Activated CD4-positive, alpha-beta memory T cell treated with anti-CD3 and anti-CD28 coated beads, Interleukin-2, amount 10 ng/mL, durations not matched to agents 7 days and 5 days (primary cell): ENCODE measurements around the gene COPG1. TPM values are rescaled to one million over a fixed set of nuclear protein-coding genes. Genes with fewer than 3 reads are reported as not detected.

ENCODE experiments used
- CTCF ChIA-PET: fragments of 350-600 bp; sonication (Branson Sonifier 250); formaldehyde crosslinking; loops from one replicate; lab custom pipeline; 2021; ENCODE audit warnings: antibody characterized with exemption, inconsistent platforms; lab: Charles Lee
- POLR2A ChIA-PET: fragments of 350-600 bp; sonication (Branson Sonifier 250); formaldehyde crosslinking; loops from one replicate; lab custom pipeline; 2021; ENCODE audit warnings: antibody characterized with exemption; lab: Charles Lee
- DNase-seq: peaks from one replicate; pipeline ENCODE4 v3.0.0-alpha.2; 2020
- H3K27ac Mint-ChIP-seq: one replicate; pipeline ENCODE4 v1.8.0; 2021; ENCODE audit warnings: mild to moderate bottlenecking, mixed read lengths
- H3K27me3 Mint-ChIP-seq: one replicate; pipeline ENCODE4 v1.8.0; 2021; ENCODE audit warnings: mixed read lengths
- H3K36me3 Mint-ChIP-seq: one replicate; pipeline ENCODE4 v1.8.0; 2021; ENCODE audit warnings: low read depth, mixed read lengths
- H3K4me1 Mint-ChIP-seq: one replicate; pipeline ENCODE4 v1.8.0; 2021; ENCODE audit warnings: mixed read lengths
- H3K4me3 Mint-ChIP-seq: one replicate; pipeline ENCODE4 v1.8.0; 2021; ENCODE audit warnings: mild to moderate bottlenecking, mixed read lengths
- H3K9me3 Mint-ChIP-seq: one replicate; pipeline ENCODE4 v1.8.0; 2021; ENCODE audit warnings: mixed read lengths
- total RNA-seq, 2 experiments: library from RNA; stranded (reverse); gene quantifications; one replicate each; pipeline ENCODE4 v1.2.3, GENCODE V29; 2021

The COPG1 gene
- total RNA-seq, 2 experiments from 2014 or later, result 157 TPM

GRCh38 chr3:129317014-129317771 is 67.8 kb downstream of the COPG1 start:
- peak overlapping the region; percentile 64 for H3K4me3 Mint-ChIP-seq
- H3K27me3 Mint-ChIP-seq, result no peaks in the 10 kb centered on the region
- peaks cover 19% of the 10 kb centered on the region for H3K36me3 Mint-ChIP-seq
- H3K9me3 Mint-ChIP-seq, result no peaks in the 10 kb centered on the region
- CTCF ChIA-PET, result interaction anchor here (0.9 to 2.4 kb wide), 19 partner anchors 7 to 347 kb away, joined by 3 to 17 read pairs (median 6); partner anchors contain the start of genes COPG1 and HMCES
- H3K27ac Mint-ChIP-seq, result peak overlapping the region; percentile 21
- POLR2A ChIA-PET, result interaction anchor here (0.5 to 8.4 kb wide), 44 partner anchors 10 to 1205 kb away, joined by 3 to 197 read pairs (median 8); partner anchors contain the start of genes ACAD9, CFAP92, CNBP and COPG1
- no peak for DNase-seq
- H3K4me1 Mint-ChIP-seq, result peaks cover 29% of the 10 kb centered on the region

GRCh38 chr3:129317848-129318247 is 68.4 kb downstream of the COPG1 start:
- peaks cover 23% of the 10 kb centered on the region for H3K4me1 Mint-ChIP-seq
- no peak overlapping the region for H3K27ac Mint-ChIP-seq
- ChIA-PET POLR2A (interaction anchor here (1.0 to 8.4 kb wide), 5 partner anchors 9 to 292 kb away, joined by 3 to 197 read pairs (median 23); partner anchors contain the start of genes COPG1 and HMCES), CTCF (interaction anchor here (0.5 to 0.9 kb wide), 2 partner anchors 10 to 105 kb away, joined by 3 read pairs; no protein-coding TSS in a partner anchor)
- H3K4me3 Mint-ChIP-seq, result no peak overlapping the region
- H3K9me3 Mint-ChIP-seq, result no peaks in the 10 kb centered on the region
- DNase-seq, result no peak
- peaks cover 19% of the 10 kb centered on the region for H3K36me3 Mint-ChIP-seq
- no peaks in the 10 kb centered on the region for H3K27me3 Mint-ChIP-seq

DNA sequence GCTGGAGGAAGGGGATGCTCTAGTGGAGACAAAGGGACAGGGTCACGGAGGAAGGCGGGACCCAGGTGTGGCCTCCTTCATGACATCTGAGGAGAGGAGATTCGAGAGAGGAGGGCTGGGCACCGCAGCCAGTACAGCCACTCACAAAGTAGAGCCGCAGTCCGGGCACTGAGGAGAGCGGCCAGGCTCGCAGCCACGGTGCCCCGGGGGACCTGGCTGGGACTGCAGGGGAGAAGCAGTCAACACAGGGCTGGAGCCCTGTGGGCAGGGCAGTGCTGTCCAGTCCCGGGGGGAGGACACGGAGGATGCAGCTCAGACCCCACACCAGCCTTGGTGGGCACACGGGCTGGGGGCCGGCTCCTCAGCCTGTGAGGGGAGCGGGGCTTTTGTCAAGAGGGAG is 69.5 kb downstream of the COPG1 start:
- H3K9me3 Mint-ChIP-seq, result no peaks in the 10 kb centered on the region
- H3K27me3 Mint-ChIP-seq, result no peaks in the 10 kb centered on the region
- no peak for DNase-seq
- no peak overlapping the region for H3K27ac Mint-ChIP-seq
- H3K36me3 Mint-ChIP-seq, result peaks cover 14% of the 10 kb centered on the region
- POLR2A ChIA-PET, result interaction anchor here (1.0 to 8.4 kb wide), 3 partner anchors 38 to 293 kb away, joined by 3 to 197 read pairs (median 4); partner anchors contain the start of gene HMCES
- no peak overlapping the region for H3K4me3 Mint-ChIP-seq
- peaks cover 12% of the 10 kb centered on the region for H3K4me1 Mint-ChIP-seq
- CTCF ChIA-PET, result no interaction called here

DNA sequence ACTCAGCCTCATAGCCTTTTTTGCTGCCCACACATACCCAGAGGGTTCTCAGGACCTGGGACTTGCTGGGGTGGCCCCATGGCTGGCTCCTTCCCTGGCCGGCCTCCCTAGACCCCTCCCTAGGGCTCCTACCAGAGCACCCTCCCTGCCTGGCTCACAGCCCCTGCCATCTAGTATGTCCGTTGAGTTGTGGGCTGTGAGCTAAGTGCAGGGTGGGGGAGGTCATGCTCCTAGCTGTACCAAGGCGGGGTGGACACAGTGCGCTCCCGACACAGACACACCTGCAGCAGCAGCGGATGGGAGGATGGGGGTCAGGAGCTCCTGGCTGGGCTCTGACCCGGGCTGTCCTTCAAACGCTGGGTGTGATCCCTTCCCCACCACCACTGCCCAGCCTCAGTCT is 70.9 kb downstream of the COPG1 start:
- H3K36me3 Mint-ChIP-seq, result peaks cover 3% of the 10 kb centered on the region
- no peak for DNase-seq
- H3K4me1 Mint-ChIP-seq, result peaks cover 5% of the 10 kb centered on the region
- ChIA-PET CTCF (no interaction called here), POLR2A (no interaction called here)
- no peaks in the 10 kb centered on the region for H3K9me3 Mint-ChIP-seq
- H3K27me3 Mint-ChIP-seq, result no peaks in the 10 kb centered on the region
- no peak overlapping the region for H3K4me3 Mint-ChIP-seq
- no peak overlapping the region for H3K27ac Mint-ChIP-seq

DNA sequence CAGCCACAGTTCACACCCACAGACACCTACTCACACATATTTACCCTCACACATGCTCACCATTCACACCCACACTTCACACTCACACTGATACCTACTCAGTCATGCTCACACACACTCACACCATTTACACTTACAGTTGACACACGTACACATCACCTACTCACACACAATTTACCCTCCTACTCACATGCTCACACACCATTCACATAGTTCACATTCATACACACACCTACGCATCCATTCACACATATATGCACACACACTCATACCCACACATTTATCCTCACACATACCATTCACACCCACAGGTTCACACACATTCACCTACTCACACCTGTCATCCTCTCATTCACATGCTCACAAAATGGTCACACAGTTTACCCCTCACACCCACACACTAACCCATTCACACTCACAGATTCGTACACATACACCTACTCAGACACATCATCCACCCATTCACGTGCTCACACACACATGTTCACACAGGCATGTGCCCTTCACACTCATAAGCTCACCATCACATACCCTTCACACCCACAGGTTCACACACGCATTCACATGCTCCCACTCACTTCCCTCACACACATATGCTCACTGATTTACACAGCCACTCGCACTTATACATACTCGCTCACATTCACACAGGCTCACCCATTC is 71.5 kb downstream of the COPG1 start:
- H3K36me3 Mint-ChIP-seq, result no peaks in the 10 kb centered on the region
- POLR2A ChIA-PET, result no interaction called here
- no peaks in the 10 kb centered on the region for H3K27me3 Mint-ChIP-seq
- H3K4me1 Mint-ChIP-seq, result peaks cover 3% of the 10 kb centered on the region
- no peak overlapping the region for H3K4me3 Mint-ChIP-seq
- DNase-seq, result no peak
- no peak overlapping the region for H3K27ac Mint-ChIP-seq
- no peaks in the 10 kb centered on the region for H3K9me3 Mint-ChIP-seq
- CTCF ChIA-PET, result no interaction called here

DNA sequence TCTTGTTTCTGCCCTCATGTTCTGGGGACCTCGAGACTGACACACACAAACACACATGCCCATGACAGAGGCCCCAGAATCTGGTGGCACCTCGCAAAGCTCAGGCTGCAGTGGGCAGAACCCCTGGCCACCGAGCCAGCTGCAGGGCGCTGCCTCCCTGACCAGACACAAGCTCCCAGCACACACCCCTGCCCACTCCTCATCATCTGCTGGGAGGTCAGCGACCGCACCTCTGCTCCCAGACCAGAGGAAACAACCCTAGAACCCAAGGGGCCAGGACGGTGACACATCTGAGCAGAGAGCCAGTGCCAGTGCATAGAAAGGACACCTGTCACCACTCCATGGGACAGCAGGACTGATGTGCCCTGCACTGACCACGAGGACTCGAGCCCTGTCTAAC is 72.5 kb downstream of the COPG1 start:
- Mint-ChIP-seq H3K4me1 (peaks cover 3% of the 10 kb centered on the region), H3K27ac (no peak overlapping the region), H3K27me3 (no peaks in the 10 kb centered on the region), H3K36me3 (no peaks in the 10 kb centered on the region), H3K9me3 (no peaks in the 10 kb centered on the region), H3K4me3 (no peak overlapping the region)
- DNase-seq, result no peak
- CTCF ChIA-PET, result no interaction called here
- POLR2A ChIA-PET, result no interaction called here

DNA sequence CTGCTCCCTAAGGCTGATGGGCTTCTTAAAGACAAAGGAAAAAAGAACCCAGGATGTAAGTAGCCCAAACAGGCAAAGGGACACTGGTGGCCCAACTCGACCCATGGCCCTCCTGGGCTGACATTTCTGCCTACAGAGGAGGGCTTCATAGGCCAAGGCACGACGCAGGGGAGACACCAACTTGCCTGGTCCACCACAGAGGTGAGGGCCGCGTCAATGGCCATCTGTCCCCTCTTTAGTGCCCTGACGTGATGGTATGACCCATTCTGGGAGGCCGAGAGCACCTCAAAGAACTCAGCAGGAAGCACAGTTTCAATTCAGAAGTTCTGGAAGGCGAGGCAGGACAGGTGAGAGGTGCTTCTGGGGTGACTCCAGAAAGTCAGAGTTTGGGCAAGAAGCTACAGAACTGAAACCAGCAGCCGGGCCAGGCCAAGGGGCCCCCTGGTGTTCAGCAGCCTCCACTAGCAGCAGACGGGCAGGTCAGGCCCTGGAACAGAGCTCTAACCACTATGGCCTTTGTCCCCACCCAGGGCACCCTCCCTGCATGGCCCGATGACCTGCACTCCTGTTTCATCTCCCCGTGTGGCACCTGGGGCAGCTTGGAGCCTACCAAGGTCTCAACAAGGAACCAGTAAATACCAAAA is 74.4 kb downstream of the COPG1 start:
- no peak for DNase-seq
- H3K27me3 Mint-ChIP-seq, result no peaks in the 10 kb centered on the region
- H3K4me3 Mint-ChIP-seq, result no peak overlapping the region
- no peaks in the 10 kb centered on the region for H3K9me3 Mint-ChIP-seq
- no peak overlapping the region for H3K27ac Mint-ChIP-seq
- ChIA-PET CTCF (interaction anchor here (1.6 kb wide), 1 partner anchor 353 kb away, joined by 7 read pairs; no protein-coding TSS in a partner anchor), POLR2A (interaction anchor here (1.1 kb wide), 1 partner anchor 8 kb away, joined by 3 read pairs; a partner anchor contains a TSS)
- H3K36me3 Mint-ChIP-seq, result no peaks in the 10 kb centered on the region
- H3K4me1 Mint-ChIP-seq, result no peaks in the 10 kb centered on the region

- Mint-ChIP-seq H3K27ac (no peak overlapping the region), H3K36me3 (no peaks in the 10 kb centered on the region), H3K4me3 (no peak overlapping the region), H3K4me1 (no peaks in the 10 kb centered on the region), H3K27me3 (no peaks in the 10 kb centered on the region), H3K9me3 (no peaks in the 10 kb centered on the region)
- CTCF ChIA-PET, result interaction anchor here (1.0 kb wide), 1 partner anchor 8 kb away, joined by 3 read pairs; a partner anchor contains a TSS
- POLR2A ChIA-PET, result no interaction called here
- no peak for DNase-seq
These were observed 75.4 kb downstream of the COPG1 start for GRCh38 chr3:129324855-129325254.

GRCh38 chr3:129325383-129325782 is 76.0 kb downstream of the COPG1 start:
- no peak for DNase-seq
- Mint-ChIP-seq H3K4me1 (no peaks in the 10 kb centered on the region), H3K27me3 (peaks cover 2% of the 10 kb centered on the region), H3K27ac (no peak overlapping the region), H3K36me3 (no peaks in the 10 kb centered on the region), H3K9me3 (no peaks in the 10 kb centered on the region), H3K4me3 (no peak overlapping the region)
- ChIA-PET CTCF (no interaction called here), POLR2A (interaction anchor here (2.4 kb wide), 1 partner anchor 9 kb away, joined by 23 read pairs; a partner anchor contains a TSS)

GRCh38 chr3:129326138-129326537 is 76.7 kb downstream of the COPG1 start:
- ChIA-PET POLR2A (interaction anchor here (2.4 kb wide), 1 partner anchor 10 kb away, joined by 23 read pairs; a partner anchor contains a TSS), CTCF (interaction anchor here (2.2 kb wide), 1 partner anchor 10 kb away, joined by 7 read pairs; a partner anchor contains a TSS)
- H3K9me3 Mint-ChIP-seq, result no peaks in the 10 kb centered on the region
- H3K27me3 Mint-ChIP-seq, result peaks cover 2% of the 10 kb centered on the region
- no peaks in the 10 kb centered on the region for H3K4me1 Mint-ChIP-seq
- no peaks in the 10 kb centered on the region for H3K36me3 Mint-ChIP-seq
- no peak overlapping the region for H3K27ac Mint-ChIP-seq
- H3K4me3 Mint-ChIP-seq, result no peak overlapping the region
- no peak for DNase-seq

GRCh38 chr3:129326595-129326994 is 77.2 kb downstream of the COPG1 start:
- no peak for DNase-seq
- H3K4me3 Mint-ChIP-seq, result no peak overlapping the region
- H3K36me3 Mint-ChIP-seq, result no peaks in the 10 kb centered on the region
- peaks cover 4% of the 10 kb centered on the region for H3K27me3 Mint-ChIP-seq
- no peak overlapping the region for H3K27ac Mint-ChIP-seq
- POLR2A ChIA-PET, result interaction anchor here (2.4 kb wide), 1 partner anchor 10 kb away, joined by 23 read pairs; a partner anchor contains a TSS
- H3K9me3 Mint-ChIP-seq, result no peaks in the 10 kb centered on the region
- CTCF ChIA-PET, result interaction anchor here (2.2 kb wide), 1 partner anchor 11 kb away, joined by 7 read pairs; a partner anchor contains a TSS
- H3K4me1 Mint-ChIP-seq, result no peaks in the 10 kb centered on the region
